GM18870 (cell line): ENCODE results near the gene BBLN.
"Not testable (repeated sequence)": the region's sequence is repeated elsewhere in the genome, so short reads cannot be mapped to it uniquely, and the experiment has no call there.

Source experiments
- ATAC-seq: cut with Tn5 transposase; IDR thresholded peaks from one replicate; pipeline ENCODE4 v1.9.1; 2021; ENCODE audit warnings: moderate library complexity; ENCODE audit not compliant: unreplicated experiment

BBLN gene

GRCh38 chr9:128162215-128163026 lies 2.4 kb downstream of the BBLN start:
- ATAC-seq, result no peak

GRCh38 chr9:128163027-128163515 lies 3.0 kb downstream of the BBLN start:
- ATAC-seq, result no peak

- ATAC-seq, result no peak
These were observed 3.6 kb downstream of the BBLN start for GRCh38 chr9:128163523-128164306.

GRCh38 chr9:128164307-128164885 lies 4.3 kb downstream of the BBLN start:
- ATAC-seq, result no peak

- no peak for ATAC-seq
These were observed 6.1 kb downstream of the BBLN start for GRCh38 chr9:128166169-128166568.

GRCh38 chr9:128167209-128167608 lies 7.1 kb downstream of the BBLN start:
- no peak for ATAC-seq

GRCh38 chr9:128168731-128169308 lies 8.8 kb downstream of the BBLN start:
- ATAC-seq, result no peak

- ATAC-seq, result no peak
These were observed 9.4 kb downstream of the BBLN start for GRCh38 chr9:128169492-128169891.

GRCh38 chr9:128169925-128170324 lies 9.9 kb downstream of the BBLN start:
- ATAC-seq, result no peak

- ATAC-seq, result no peak
These were observed 14.0 kb downstream of the BBLN start for GRCh38 chr9:128174062-128174461.

- ATAC-seq, result no peak
These were observed 15.1 kb downstream of the BBLN start for GRCh38 chr9:128175102-128175563.

- no peak for ATAC-seq
These were observed 15.7 kb downstream of the BBLN start for GRCh38 chr9:128175726-128176125.

- ATAC-seq, result no peak
These were observed 18.9 kb downstream of the BBLN start for GRCh38 chr9:128178806-128179431.

GRCh38 chr9:128180001-128180400 lies 19.9 kb downstream of the BBLN start:
- no peak for ATAC-seq

- no peak for ATAC-seq
These were observed 20.4 kb downstream of the BBLN start for GRCh38 chr9:128180447-128180846.

- ATAC-seq, result not testable (repeated sequence)
These were observed 21.4 kb downstream of the BBLN start for GRCh38 chr9:128181480-128181879.

- no peak for ATAC-seq
These were observed 23.0 kb downstream of the BBLN start for GRCh38 chr9:128182893-128183588.

- ATAC-seq, result no peak
These were observed 26.2 kb downstream of the BBLN start for GRCh38 chr9:128185979-128186965.

GRCh38 chr9:128187361-128187760 lies 27.3 kb downstream of the BBLN start:
- ATAC-seq, result no peak
